Colonic mucosa (tissue), 4 donors: ENCODE results near the gene RFX2. TPM values are rescaled to one million over a fixed set of nuclear protein-coding genes. Genes with fewer than 3 reads are reported as not detected.
A peak's percentile ranks its signal among the peaks of the same experiment; 100 is the strongest.

Experiments used
- DNase-seq: peaks from one replicate; pipeline ENCODE4 v3.0.0-alpha.2; 2020
- H3K27ac ChIP-seq: fragments of 200-600 bp; one replicate; pipeline ENCODE4 v1.8.0; 2021
- H3K27me3 ChIP-seq: fragments of 200-600 bp; one replicate; pipeline ENCODE4 v1.8.0; 2021
- H3K36me3 ChIP-seq: fragments of 200-600 bp; one replicate; pipeline ENCODE4 v1.8.0; 2021
- H3K4me1 ChIP-seq: fragments of 200-600 bp; one replicate; pipeline ENCODE4 v1.8.0; 2021; ENCODE audit warnings: mild to moderate bottlenecking
- H3K4me3 ChIP-seq: fragments of 200-600 bp; one replicate; pipeline ENCODE4 v1.8.0; 2021
- H3K9ac ChIP-seq, 2 donors: one replicate each; pipeline ENCODE4 v1.7.0; 2013; ENCODE audit warnings: control low read depth in 2 of 2, low read depth in 2 of 2, low read length in 2 of 2
- H3K9me3 ChIP-seq: fragments of 200-600 bp; one replicate; pipeline ENCODE4 v1.8.0; 2021
- intact Hi-C: fragments of 100-400 bp; cut with DNase I; formaldehyde crosslinking; loops from one replicate; pipeline ENCODE4 v1.14.1; 2022
- total RNA-seq, 2 donors: library from RNA; stranded (reverse); fragmentation: NEBNext Ultra II Directional in 1 of 2; extraction: Animal tissue kit (Norgen Biotek cat#: 25700) in 1 of 2; gene quantifications; one replicate each; pipeline ENCODE4 v1.2.1, GENCODE V29; 2021
- TF ChIP-seq, protein P1 (sequence below): fragments of 200-600 bp; IDR thresholded peaks from one replicate; pipeline ENCODE4 v1.8.0; 2022; ENCODE audit warnings: antibody characterized with exemption, mild to moderate bottlenecking
- donor health status: healthy.
- donor health status: DM: no; HTN: no; CAD: no.
- donor health status: DM: no; HTN: no; CAD: no.

RFX2 gene
- total RNA-seq, 2 donors from 2014 or later: 6.2 to 7.3 TPM

- no peaks in the 10 kb centered on the region for H3K27me3 ChIP-seq
- TF ChIP-seq, protein P1, sequence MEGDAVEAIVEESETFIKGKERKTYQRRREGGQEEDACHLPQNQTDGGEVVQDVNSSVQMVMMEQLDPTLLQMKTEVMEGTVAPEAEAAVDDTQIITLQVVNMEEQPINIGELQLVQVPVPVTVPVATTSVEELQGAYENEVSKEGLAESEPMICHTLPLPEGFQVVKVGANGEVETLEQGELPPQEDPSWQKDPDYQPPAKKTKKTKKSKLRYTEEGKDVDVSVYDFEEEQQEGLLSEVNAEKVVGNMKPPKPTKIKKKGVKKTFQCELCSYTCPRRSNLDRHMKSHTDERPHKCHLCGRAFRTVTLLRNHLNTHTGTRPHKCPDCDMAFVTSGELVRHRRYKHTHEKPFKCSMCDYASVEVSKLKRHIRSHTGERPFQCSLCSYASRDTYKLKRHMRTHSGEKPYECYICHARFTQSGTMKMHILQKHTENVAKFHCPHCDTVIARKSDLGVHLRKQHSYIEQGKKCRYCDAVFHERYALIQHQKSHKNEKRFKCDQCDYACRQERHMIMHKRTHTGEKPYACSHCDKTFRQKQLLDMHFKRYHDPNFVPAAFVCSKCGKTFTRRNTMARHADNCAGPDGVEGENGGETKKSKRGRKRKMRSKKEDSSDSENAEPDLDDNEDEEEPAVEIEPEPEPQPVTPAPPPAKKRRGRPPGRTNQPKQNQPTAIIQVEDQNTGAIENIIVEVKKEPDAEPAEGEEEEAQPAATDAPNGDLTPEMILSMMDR: no peak
- H3K9me3 ChIP-seq: no peaks in the 10 kb centered on the region
- peaks cover 22% of the 10 kb centered on the region for H3K4me1 ChIP-seq
- peak overlapping the region; percentile 100 for H3K4me3 ChIP-seq
- H3K27ac ChIP-seq: peak overlapping the region; percentile 80
- DNase-seq: no peak
- peak overlapping the region; percentile 70 to 92 for H3K9ac ChIP-seq
- intact Hi-C loops: no loop called here
- no peaks in the 10 kb centered on the region for H3K36me3 ChIP-seq
Observed at GRCh38 chr19:5978606-5979552, 131.4 kb downstream of the RFX2 start.

DNA sequence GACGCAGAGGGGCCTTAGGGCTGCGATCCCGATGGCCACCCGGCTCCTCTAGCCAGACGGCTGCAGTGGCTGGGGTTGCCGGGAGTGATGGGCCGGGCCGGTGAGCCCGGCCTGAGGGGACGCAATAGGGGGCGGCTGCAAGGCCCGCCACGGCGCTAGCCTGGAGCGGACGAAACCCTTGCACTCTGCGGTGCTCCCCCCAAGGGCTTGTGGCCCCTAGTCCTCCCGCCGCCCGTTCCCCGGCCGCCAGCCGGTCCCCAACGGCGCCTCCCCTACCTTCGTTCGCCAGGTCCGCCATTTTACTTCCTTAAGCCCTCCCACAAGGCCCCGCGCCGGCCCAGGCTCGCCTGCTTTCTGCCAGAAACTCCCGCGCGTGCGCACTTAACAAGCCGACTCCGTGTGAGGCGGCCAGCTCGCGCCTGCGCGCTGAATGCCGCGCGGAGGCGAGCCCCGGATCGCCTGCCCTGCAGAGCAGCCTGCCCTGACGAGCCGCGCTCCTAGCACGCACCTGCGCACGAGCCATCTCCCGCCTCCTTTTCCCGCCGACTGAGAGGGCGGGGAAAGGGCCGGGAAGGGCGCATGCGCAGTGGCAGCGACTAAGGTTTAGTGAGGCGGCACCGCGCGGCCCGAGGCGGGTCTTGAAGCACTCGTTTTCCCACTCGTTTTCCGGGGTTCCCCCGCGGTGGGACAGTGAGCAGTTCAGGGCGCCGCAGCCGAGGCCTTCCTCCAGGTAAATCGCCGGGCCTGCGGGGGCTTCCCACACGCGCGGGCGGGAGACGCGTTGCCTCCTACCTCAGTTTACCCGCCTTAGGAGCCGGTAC, 132.3 kb downstream of the RFX2 start, which contains the start of gene RANBP3:
RANBP3 (minus strand) TSS at position 356 of the 821 bp plus-strand sequence; CDS start at position 298, 58 bp downstream.
- TF ChIP-seq, protein P1: no peak
- intact Hi-C loops: no loop called here

DNA sequence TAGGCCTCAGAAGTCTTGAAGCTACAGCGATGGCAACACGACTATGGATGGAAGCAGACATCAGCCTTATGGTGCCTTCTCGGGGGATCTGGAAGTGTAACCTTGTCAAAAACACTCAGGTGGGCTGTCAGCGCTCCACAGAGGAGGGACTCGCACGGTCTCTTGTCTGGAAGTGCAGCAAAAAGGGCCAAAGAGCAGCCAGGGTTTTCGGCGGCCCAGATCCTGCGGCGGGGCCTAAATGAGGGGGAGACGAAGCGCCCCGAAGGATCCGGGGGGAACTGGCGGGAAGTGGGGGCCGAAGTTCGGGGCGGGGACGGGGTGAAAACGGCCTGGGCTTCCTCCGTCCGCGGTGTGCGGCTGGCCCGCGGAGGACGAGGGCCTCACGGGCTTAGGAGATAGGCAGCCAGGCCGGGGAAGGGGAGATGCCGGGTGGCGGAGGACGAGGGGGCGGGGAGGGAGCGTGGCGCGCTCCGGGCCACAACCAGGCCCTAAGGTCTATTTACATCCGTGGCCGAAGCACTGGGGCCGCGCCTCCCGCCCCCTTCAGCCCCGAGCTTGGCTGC, 133.0 kb downstream of the RFX2 start:
- TF ChIP-seq, protein P1: no peak
- intact Hi-C loops: no loop called here
- H3K36me3 ChIP-seq: no peaks in the 10 kb centered on the region
- no peaks in the 10 kb centered on the region for H3K9me3 ChIP-seq
- H3K27ac ChIP-seq: peak overlapping the region; percentile 80
- H3K4me1 ChIP-seq: peaks cover 22% of the 10 kb centered on the region
- DNase-seq: no peak
- H3K27me3 ChIP-seq: no peaks in the 10 kb centered on the region
- H3K9ac ChIP-seq: peak overlapping the region; percentile 91 to 92
- peak overlapping the region; percentile 100 for H3K4me3 ChIP-seq

More for the DNA sequence above, 132.3 kb downstream of the RFX2 start, which contains the start of gene RANBP3:
- DNase-seq: peak; percentile 97
- Histone ChIP-seq H3K4me1 (peaks cover 22% of the 10 kb centered on the region), H3K36me3 (no peaks in the 10 kb centered on the region), H3K27ac (peak within 1 kb of the TSS; percentile 80), H3K9ac (peak within 1 kb of the TSS; percentile 91 to 92), H3K4me3 (peak within 1 kb of the TSS; percentile 100), H3K27me3 (no peaks in the 10 kb centered on the region), H3K9me3 (no peaks in the 10 kb centered on the region)

DNA sequence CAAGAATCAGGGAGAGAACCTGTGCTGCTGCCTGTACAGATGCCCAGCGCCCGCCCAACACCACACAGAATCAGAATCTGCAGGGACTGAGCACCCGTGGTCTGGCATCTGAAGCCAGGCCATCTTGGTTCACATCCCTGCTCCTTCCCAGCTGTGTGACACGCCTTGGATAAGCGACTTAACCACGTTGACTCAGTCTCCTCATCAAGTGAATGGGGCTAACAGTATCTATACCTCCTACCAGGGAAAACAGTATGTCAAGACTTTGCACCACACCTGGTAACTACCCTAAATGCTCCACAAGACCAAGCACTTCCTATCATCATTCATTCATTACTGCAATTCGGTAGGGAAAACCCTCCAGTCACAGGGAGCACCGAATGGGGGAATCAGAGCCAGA, 133.5 kb downstream of the RFX2 start:
- H3K36me3 ChIP-seq: no peaks in the 10 kb centered on the region
- TF ChIP-seq, protein P1: no peak
- DNase-seq: no peak
- peaks cover 22% of the 10 kb centered on the region for H3K4me1 ChIP-seq
- no peak overlapping the region for H3K27ac ChIP-seq
- H3K27me3 ChIP-seq: no peaks in the 10 kb centered on the region
- H3K9me3 ChIP-seq: no peaks in the 10 kb centered on the region
- H3K9ac ChIP-seq: peak overlapping the region; percentile 91 to 92
- intact Hi-C loops: no loop called here
- peak overlapping the region; percentile 100 for H3K4me3 ChIP-seq

DNA sequence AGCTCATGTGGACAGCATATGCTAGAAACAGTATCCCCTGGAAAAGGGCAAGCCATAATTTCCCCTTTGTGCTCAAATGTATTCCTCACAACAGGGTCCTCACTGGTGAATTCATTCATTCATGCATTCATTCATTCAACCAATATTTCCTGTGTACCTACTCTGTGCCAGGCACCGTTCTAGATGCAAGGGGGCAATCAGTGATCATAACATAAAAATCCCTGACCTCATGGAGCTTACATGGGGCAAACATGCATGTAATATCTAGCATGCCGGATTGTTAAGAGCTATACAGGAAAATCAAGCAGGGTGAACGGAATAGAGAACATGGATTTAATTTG, 134.9 kb downstream of the RFX2 start:
- peaks cover 22% of the 10 kb centered on the region for H3K4me1 ChIP-seq
- H3K9me3 ChIP-seq: no peaks in the 10 kb centered on the region
- TF ChIP-seq, protein P1: no peak
- H3K27ac ChIP-seq: peak overlapping the region; percentile 7
- no peak overlapping the region for H3K4me3 ChIP-seq
- no peak overlapping the region for H3K9ac ChIP-seq
- no peaks in the 10 kb centered on the region for H3K27me3 ChIP-seq
- intact Hi-C loops: no loop called here
- no peak for DNase-seq
- no peaks in the 10 kb centered on the region for H3K36me3 ChIP-seq
